Stomach (tissue), 19 donors: ENCODE measurements around the gene ASPDH. TPM values are rescaled to one million over a fixed set of nuclear protein-coding genes. Genes with fewer than 3 reads are reported as not detected.

Source experiments
- DNase-seq, 2 donors: peaks; one replicate each; pipeline versions ENCODE4 v3.0.0 to v3.0.0-alpha.2; 2013 to 2019
- H3K27ac ChIP-seq, 5 donors: fragments of 200-600 bp in 4 of 5; sonication (generic) in 4 of 5; one replicate each; pipeline ENCODE4 v1.5.1; 2013 to 2019; ENCODE audit warnings: mild to moderate bottlenecking in 1 of 5, moderate library complexity in 1 of 5
- H3K27me3 ChIP-seq, 3 donors: fragments of 200-600 bp; sonication (generic); one replicate each; pipeline ENCODE4 v1.5.1; 2017 to 2019; ENCODE audit warnings: mixed run types in 1 of 3
- H3K36me3 ChIP-seq, 4 donors: fragments of 200-600 bp; sonication (generic); 1 replicate in 3 of 4; 2 replicates in 1 of 4; pipeline ENCODE4 v1.5.1; 2016 to 2019
- H3K4me1 ChIP-seq, 4 donors: fragments of 200-600 bp; sonication (generic); one replicate each; pipeline ENCODE4 v1.5.1; 2016 to 2019
- H3K4me3 ChIP-seq, 4 donors: fragments of 200-600 bp; sonication (generic) in 3 of 4; one replicate each; pipeline ENCODE4 v1.5.1; 2016 to 2019; ENCODE audit warnings: mild to moderate bottlenecking in 1 of 4
- H3K9me3 ChIP-seq, 4 donors: fragments of 200-600 bp; sonication (generic); one replicate each; pipeline ENCODE4 v1.5.1; 2016 to 2019
- CTCF ChIP-seq, 7 experiments: fragments of 450-650 bp in 4 of 7; fragments of 200-600 bp in 3 of 7; sonication (generic) in 3 of 7; IDR thresholded peaks; one replicate each; pipeline ENCODE4 v1.5.1; 2016 to 2019; ENCODE audit warnings: antibody characterized with exemption in 7 of 7, control low read depth in 2 of 7, mild to moderate bottlenecking in 1 of 7
- EP300 ChIP-seq: sonication (generic); formaldehyde crosslinking; IDR thresholded peaks from one replicate; pipeline ENCODE4 v1.6.1; 2017; ENCODE audit warnings: antibody characterized with exemption
- POLR2A ChIP-seq, 4 donors: fragments of 450-650 bp; IDR thresholded peaks; one replicate each; pipeline ENCODE4 v1.6.1; 2016; ENCODE audit warnings: antibody characterized with exemption in 4 of 4, control low read depth in 2 of 4, mild to moderate bottlenecking in 1 of 4, moderate library complexity in 1 of 4
- POLR2AphosphoS5 ChIP-seq, 3 donors: sonication (generic); formaldehyde crosslinking; IDR thresholded peaks; one replicate each; pipeline ENCODE4 v1.6.1; 2016; ENCODE audit warnings: antibody characterized with exemption in 3 of 3
- WGBS, 5 donors: extraction: QIAGEN DNeasy Blood & Tissue Kit in 3 of 5; methylation state at CpG; one replicate each; pipeline versions ENCODE4 v1.1.5 to v1.1.7; 2013 to 2018; 5-methylcytosine and 5-hydroxymethylcytosine counted together
- intact Hi-C: fragments of 100-400 bp; cut with DNase I; formaldehyde crosslinking; loops from one replicate; pipeline ENCODE4 v1.15.1; 2023; ENCODE audit warnings: low total_unique reads
- long read RNA-seq, 10 donors: transcript quantifications; one replicate each; lab custom pipeline, GENCODE V29; 2026
- polyA plus RNA-seq, 3 donors: library from polyadenylated mRNA; stranded (reverse); fragments of 200-250 nt; gene quantifications; one replicate each; pipeline ENCODE4 v1.2.3, GENCODE V29; 2013
- total RNA-seq, 5 donors: library from RNA; depleted of rRNA; stranded (reverse); fragments of >200 nt; gene quantifications; one replicate each; pipeline versions ENCODE4 v1.1.0 to v1.2.3, GENCODE V29; 2014 to 2016
- donor health status: healthy with polysubstance abuse.
- donor health status: Bipolar disorder and iron deficiency.
- donor health status: healthy.

The ASPDH gene
- total RNA-seq: not detected
- polyA plus RNA-seq: not detected
- long read RNA-seq, donor 1: 0 reads
- long read RNA-seq, donor 2: 0 reads
- long read RNA-seq, donor 3: 0 reads
- long read RNA-seq, donor 4: 0 reads
- long read RNA-seq, donor 5: 0 reads
- long read RNA-seq, donor 6: 0 reads
- long read RNA-seq, donor 7: 0 reads
- long read RNA-seq, donor 8: 0 reads
- long read RNA-seq, donor 9: 0 reads
- long read RNA-seq, donor 10: 0 reads

DNA sequence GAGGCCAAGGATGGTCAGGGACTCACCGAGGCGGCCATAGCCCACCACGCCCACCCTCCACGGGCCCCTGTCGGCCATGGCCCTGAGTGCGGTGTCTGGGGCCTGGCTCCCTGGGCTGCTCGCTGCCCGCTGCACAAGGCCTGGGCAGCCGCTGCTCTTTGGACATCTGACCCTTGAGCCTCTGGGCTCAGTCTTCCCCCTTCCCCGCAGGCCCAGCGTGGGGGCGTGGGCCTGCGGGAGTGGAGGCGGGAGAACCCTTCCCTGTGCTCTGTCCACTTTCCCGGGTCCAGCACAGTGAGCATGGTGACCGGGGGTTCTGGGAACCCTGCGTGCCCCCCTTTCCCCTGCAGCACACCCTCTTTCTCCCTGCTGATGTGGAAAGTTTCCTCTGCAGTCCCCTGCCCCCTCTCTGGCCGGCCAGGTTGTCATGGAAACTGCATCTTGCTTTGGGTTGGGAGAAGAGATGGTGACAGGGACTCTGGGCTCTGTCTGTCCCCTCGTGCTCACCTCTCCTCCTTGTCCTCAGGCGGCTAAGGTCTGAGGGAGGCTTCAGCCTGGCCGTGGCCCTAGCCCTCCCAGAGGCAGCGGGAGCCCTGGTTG is at the start of gene ASPDH:
ASPDH (minus strand) TSS at position 168 of the 600 bp plus-strand sequence; CDS start at position 78, 90 bp downstream.
- Histone ChIP-seq H3K4me1 (peaks cover 5 to 22% (median 20%) of the 10 kb centered on the region in 4 donors), H3K27ac (no peak within 1 kb of the TSS), H3K36me3 (peaks cover 0 to 15% (median 2%) of the 10 kb centered on the region in 4 donors), H3K27me3 (peaks cover 0 to 15% (median 6%) of the 10 kb centered on the region in 3 donors), H3K9me3 (no peaks in the 10 kb centered on the region), H3K4me3 (no peak within 1 kb of the TSS)
- intact Hi-C loops: no loop called here
- 32 to 44% (median 39%) methylated on average over 19 to 22 of the region's 22 CpGs for WGBS, 5 donors
- TF ChIP-seq EP300 (no peak), POLR2AphosphoS5 (IDR thresholded peaks at IDR 0.05) (no peak), CTCF (IDR thresholded peaks at IDR 0.05) (no peak)
- no peak for DNase-seq

DNA sequence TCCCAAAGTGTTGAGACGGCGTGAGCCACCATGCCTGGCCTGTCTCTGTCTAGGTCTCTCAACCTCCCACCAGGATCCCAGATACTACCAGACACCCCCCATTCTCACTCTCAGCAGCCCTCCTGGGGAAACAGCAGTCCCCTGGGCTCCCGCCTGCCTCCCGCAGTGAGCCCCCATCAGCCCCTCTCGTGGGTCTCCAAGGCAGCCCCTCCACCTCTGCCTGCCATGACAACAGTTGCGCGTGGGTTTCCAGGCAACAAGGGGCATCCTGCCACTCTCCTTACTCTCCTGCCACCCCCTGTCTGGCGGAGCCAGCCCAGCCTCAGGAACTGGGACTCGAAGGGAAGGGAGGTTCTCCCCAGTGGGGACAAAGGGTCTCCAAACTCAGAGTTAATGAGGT is 49.3 kb upstream of the ASPDH start:
- H3K27me3 ChIP-seq: peaks cover 17 to 99% (median 60%) of the 10 kb centered on the region in 3 donors

GRCh38 chr19:50562329-50562728 is 48.6 kb upstream of the ASPDH start:
- peaks cover 13 to 99% (median 57%) of the 10 kb centered on the region in 3 donors for H3K27me3 ChIP-seq
- intact Hi-C loops: no loop called here
- WGBS, 5 donors: 37 to 71% (median 67%) methylated on average over 1 to 4 of the region's 4 CpGs

More for the DNA sequence above, 49.3 kb upstream of the ASPDH start:
- H3K36me3 ChIP-seq: no peaks in the 10 kb centered on the region
- TF ChIP-seq CTCF (IDR thresholded peaks at IDR 0.05): no peak
- no peak for TF ChIP-seq POLR2A (IDR thresholded peaks at IDR 0.05)
- no peak for TF ChIP-seq EP300
- TF ChIP-seq POLR2AphosphoS5 (IDR thresholded peaks at IDR 0.05): no peak
- intact Hi-C loops: no loop called here
- WGBS, 5 donors: 75 to 86% (median 77%) methylated on average over 9 of the region's 9 CpGs
- no peak overlapping the region for H3K4me3 ChIP-seq
- H3K4me1 ChIP-seq: peaks cover 5 to 20% (median 14%) of the 10 kb centered on the region in 4 donors
- no peaks in the 10 kb centered on the region for H3K9me3 ChIP-seq
- no peak overlapping the region for H3K27ac ChIP-seq
- DNase-seq: no peak

DNA sequence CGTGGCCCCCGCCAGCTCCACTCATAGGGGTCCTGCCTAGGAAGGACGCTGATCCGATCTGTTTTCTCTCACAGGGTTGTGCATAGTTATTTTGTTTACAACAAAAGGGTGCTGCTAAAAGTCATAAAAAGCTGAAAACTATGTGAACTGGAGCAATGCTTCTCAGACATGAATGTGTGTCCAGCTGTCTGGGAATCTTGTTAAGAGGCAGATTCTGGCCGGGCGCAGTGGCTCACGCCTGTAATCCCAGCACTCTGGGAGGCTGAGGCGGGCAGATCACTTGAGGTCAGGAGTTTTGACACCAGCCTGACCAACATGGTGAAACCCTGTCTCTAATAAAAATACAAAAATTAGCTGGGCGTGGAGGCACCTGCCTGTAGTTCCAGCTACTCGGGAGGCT is 45.9 kb upstream of the ASPDH start:
- H3K27me3 ChIP-seq: peaks cover 0 to 99% (median 58%) of the 10 kb centered on the region in 3 donors
- H3K36me3 ChIP-seq: no peaks in the 10 kb centered on the region
- WGBS, 5 donors: 47 to 60% (median 54%) methylated on average over 10 of the region's 10 CpGs
- intact Hi-C loops: no loop called here
- TF ChIP-seq POLR2AphosphoS5 (IDR thresholded peaks at IDR 0.05) (no peak), EP300 (no peak)
- H3K27ac ChIP-seq: no peak overlapping the region
- no peak for DNase-seq
- peaks cover 8 to 19% (median 14%) of the 10 kb centered on the region in 4 donors for H3K4me1 ChIP-seq
- no peak overlapping the region for H3K4me3 ChIP-seq
- no peaks in the 10 kb centered on the region for H3K9me3 ChIP-seq

More at GRCh38 chr19:50562329-50562728, 48.6 kb upstream of the ASPDH start:
- H3K4me1 ChIP-seq: peaks cover 3 to 15% (median 8%) of the 10 kb centered on the region in 4 donors
- H3K36me3 ChIP-seq: no peaks in the 10 kb centered on the region
- TF ChIP-seq CTCF (IDR thresholded peaks at IDR 0.05) (no peak), POLR2AphosphoS5 (IDR thresholded peaks at IDR 0.05) (no peak), POLR2A (IDR thresholded peaks at IDR 0.05) (no peak), EP300 (no peak)
- no peak for DNase-seq
- H3K4me3 ChIP-seq: no peak overlapping the region
- H3K9me3 ChIP-seq: no peaks in the 10 kb centered on the region
- no peak overlapping the region for H3K27ac ChIP-seq
